ENCODE results near the gene MAG.

GRCh38 chr19:35342430-35342829, 50.5 kb downstream of the MAG start:
- TF ChIP-seq CTCF (conservative IDR thresholded peaks at IDR 0.05; ENCODE audit: low read length) (no peak), EZH2phosphoT487 (IDR thresholded peaks at IDR 0.05; ENCODE audit: borderline replicate concordance) (no peak)
